Measurements from ENCODE around the gene ZNF467.
A peak's percentile ranks its signal among the peaks of the same experiment; 100 is the strongest.

ZNF467 gene

GRCh38 chr7:149785402-149785801 is 12.0 kb upstream of the ZNF467 start:
- DNase-seq (ENCODE audit: low spot score) = no peak

GRCh38 chr7:149784251-149784608 is 10.8 kb upstream of the ZNF467 start:
- no peak for DNase-seq (ENCODE audit: low spot score)

- peak; percentile 35 for DNase-seq (ENCODE audit: low spot score)
Observed at GRCh38 chr7:149783386-149784250, 10.2 kb upstream of the ZNF467 start.

GRCh38 chr7:149782682-149783345 is 9.4 kb upstream of the ZNF467 start:
- DNase-seq (ENCODE audit: low spot score) = no peak

GRCh38 chr7:149781921-149782320 is 8.5 kb upstream of the ZNF467 start:
- no peak for DNase-seq (ENCODE audit: low spot score)

- DNase-seq (ENCODE audit: low spot score) = no peak
Observed at GRCh38 chr7:149780636-149781419, 7.4 kb upstream of the ZNF467 start.

GRCh38 chr7:149780056-149780455 is 6.7 kb upstream of the ZNF467 start:
- DNase-seq (ENCODE audit: low spot score) = no peak

- DNase-seq (ENCODE audit: low spot score) = no peak
Observed at GRCh38 chr7:149779502-149779805, 6.1 kb upstream of the ZNF467 start.

- no peak for DNase-seq (ENCODE audit: low spot score)
Observed at GRCh38 chr7:149778696-149779501, 5.5 kb upstream of the ZNF467 start.

GRCh38 chr7:149778327-149778637 is 4.9 kb upstream of the ZNF467 start:
- no peak for DNase-seq (ENCODE audit: low spot score)

- DNase-seq (ENCODE audit: low spot score) = no peak
Observed at GRCh38 chr7:149777551-149778326, 4.4 kb upstream of the ZNF467 start.

- DNase-seq (ENCODE audit: low spot score) = no peak
Observed at GRCh38 chr7:149776848-149777407, 3.5 kb upstream of the ZNF467 start.

GRCh38 chr7:149776289-149776688 is 2.9 kb upstream of the ZNF467 start:
- DNase-seq (ENCODE audit: low spot score) = no peak

GRCh38 chr7:149775176-149775556 is 1.8 kb upstream of the ZNF467 start:
- no peak for DNase-seq (ENCODE audit: low spot score)

- no peak for DNase-seq (ENCODE audit: low spot score)
Observed at GRCh38 chr7:149774237-149775175, 1.1 kb upstream of the ZNF467 start.

GRCh38 chr7:149772956-149773434 is 393 bp downstream of the ZNF467 start:
- peak; percentile 26 for DNase-seq (ENCODE audit: low spot score)

GRCh38 chr7:149772241-149772955 is 990 bp downstream of the ZNF467 start:
- DNase-seq (ENCODE audit: low spot score) = no peak

GRCh38 chr7:149771720-149772240 is 1.6 kb downstream of the ZNF467 start:
- DNase-seq (ENCODE audit: low spot score) = peak; percentile 89
